CD4-positive, alpha-beta memory T cell (primary cell): Measurements from ENCODE around the gene ZC3H7B. TPM values are rescaled to one million over a fixed set of nuclear protein-coding genes. Genes with fewer than 3 reads are reported as not detected.

Experiments
- CTCF ChIA-PET: fragments of 350-600 bp; sonication (Branson Sonifier 250); formaldehyde crosslinking; loops from one replicate; lab custom pipeline; 2021; ENCODE audit warnings: inconsistent platforms; ENCODE audit not compliant: partially characterized antibody; lab: Charles Lee
- POLR2A ChIA-PET: fragments of 350-600 bp; sonication (Branson Sonifier 250); formaldehyde crosslinking; loops from one replicate; lab custom pipeline; 2021; ENCODE audit not compliant: partially characterized antibody; lab: Charles Lee
- DNase-seq, 5 donors: peaks; one replicate each; pipeline versions ENCODE4 v3.0.0 to v3.0.0-alpha.2; 2020 to 2022; ENCODE audit warnings: mixed read lengths in 1 of 5
- H3K27ac ChIP-seq: one replicate; pipeline ENCODE4 v1.7.0; 2013; ENCODE audit warnings: low read depth, low read length
- H3K27me3 ChIP-seq: 2 replicates; pipeline ENCODE4 v1.7.0; 2013; ENCODE audit warnings: mild to moderate bottlenecking, low read length, moderate library complexity; ENCODE audit not compliant: insufficient read depth
- H3K36me3 ChIP-seq: 2 replicates; pipeline ENCODE4 v1.7.0; 2013; ENCODE audit warnings: mild to moderate bottlenecking, low read length, moderate library complexity; ENCODE audit not compliant: insufficient read depth
- H3K4me1 ChIP-seq: 2 replicates; pipeline ENCODE4 v1.7.0; 2013; ENCODE audit warnings: mild to moderate bottlenecking, low read length, moderate library complexity; ENCODE audit not compliant: insufficient read depth
- H3K4me3 ChIP-seq, 2 donors: one replicate each; pipeline ENCODE4 v1.7.0; 2013; ENCODE audit warnings: low read length in 2 of 2, mild to moderate bottlenecking in 1 of 2
- H3K9me3 ChIP-seq, 2 donors: one replicate each; pipeline ENCODE4 v1.7.0; 2013; ENCODE audit warnings: low read length in 2 of 2, control low read depth in 1 of 2; ENCODE audit not compliant: control insufficient read depth in 1 of 2
- H3K27ac Mint-ChIP-seq, 7 donors: one replicate each; pipeline ENCODE4 v1.8.0; 2020 to 2021; ENCODE audit warnings: mixed read lengths in 7 of 7, mild to moderate bottlenecking in 6 of 7, inconsistent platforms in 3 of 7, moderate library complexity in 3 of 7
- H3K27me3 Mint-ChIP-seq, 2 donors: one replicate each; pipeline ENCODE4 v1.8.0; 2020 to 2021; ENCODE audit warnings: mixed read lengths in 2 of 2
- H3K36me3 Mint-ChIP-seq, 2 donors: one replicate each; pipeline ENCODE4 v1.8.0; 2020 to 2021; ENCODE audit warnings: mixed read lengths in 2 of 2, inconsistent platforms in 1 of 2, mild to moderate bottlenecking in 1 of 2
- H3K4me1 Mint-ChIP-seq, 4 donors: one replicate each; pipeline ENCODE4 v1.8.0; 2020 to 2021; ENCODE audit warnings: mixed read lengths in 4 of 4, mild to moderate bottlenecking in 1 of 4
- H3K4me3 Mint-ChIP-seq, 8 donors: one replicate each; pipeline ENCODE4 v1.8.0; 2020 to 2021; ENCODE audit warnings: mixed read lengths in 8 of 8, mild to moderate bottlenecking in 7 of 8, moderate library complexity in 6 of 8, inconsistent platforms in 3 of 8
- H3K9me3 Mint-ChIP-seq, 8 donors: one replicate each; pipeline ENCODE4 v1.8.0; 2020 to 2021; ENCODE audit warnings: mixed read lengths in 8 of 8, mild to moderate bottlenecking in 5 of 8, inconsistent platforms in 3 of 8, moderate library complexity in 1 of 8
- intact Hi-C: fragments of 100-400 bp; cut with micrococcal nuclease; formaldehyde crosslinking; loops from one replicate; pipeline ENCODE4 v1.15.1; 2023
- polyA plus RNA-seq, 2 donors: library from polyadenylated mRNA; unstranded; fragments of 300-500 nt; fragmentation: Illumina TruSeq; gene quantifications; one replicate each; pipeline ENCODE4 v1.2.3, GENCODE V29; 2021
- total RNA-seq, 2 experiments: library from RNA; stranded (reverse); gene quantifications; one replicate each; pipeline ENCODE4 v1.2.3, GENCODE V29; 2021

ZC3H7B gene
- total and polyA plus RNA-seq, 4 experiments from 2014 or later = 0.20 to 40.3 (median 20.5) TPM

GRCh38 chr22:41367039-41367679 lies 65.8 kb downstream of the ZC3H7B start:
- Histone ChIP-seq H3K27me3 (no peaks in the 10 kb centered on the region), H3K27ac (no peak overlapping the region), H3K9me3 (no peaks in the 10 kb centered on the region), H3K4me1 (peaks cover 7% of the 10 kb centered on the region), H3K4me3 (no peak overlapping the region), H3K36me3 (no peaks in the 10 kb centered on the region)
- POLR2A ChIA-PET = no interaction called here
- peaks cover 0 to 2% of the 10 kb centered on the region in 2 donors for H3K27me3 Mint-ChIP-seq
- H3K36me3 Mint-ChIP-seq = no peaks in the 10 kb centered on the region
- H3K4me3 Mint-ChIP-seq = peak overlapping the region in 2 of 8 donors; percentile 16 to 30
- peaks cover 0 to 9% (median 2%) of the 10 kb centered on the region in 4 donors for H3K4me1 Mint-ChIP-seq
- no peaks in the 10 kb centered on the region for H3K9me3 Mint-ChIP-seq
- H3K27ac Mint-ChIP-seq = no peak overlapping the region
- CTCF ChIA-PET = no interaction called here
- peak in 1 of 5 donors; percentile 7 for DNase-seq
- intact Hi-C loops = no loop called here

GRCh38 chr22:41367680-41368542 lies 66.6 kb downstream of the ZC3H7B start:
- no peak for DNase-seq
- peaks cover 0 to 9% (median 2%) of the 10 kb centered on the region in 4 donors for H3K4me1 Mint-ChIP-seq
- no peak overlapping the region for H3K4me3 ChIP-seq
- H3K36me3 Mint-ChIP-seq = no peaks in the 10 kb centered on the region
- H3K9me3 Mint-ChIP-seq = no peaks in the 10 kb centered on the region
- H3K36me3 ChIP-seq = no peaks in the 10 kb centered on the region
- H3K9me3 ChIP-seq = no peaks in the 10 kb centered on the region
- intact Hi-C loops = no loop called here
- peaks cover 0 to 2% of the 10 kb centered on the region in 2 donors for H3K27me3 Mint-ChIP-seq
- H3K4me3 Mint-ChIP-seq = no peak overlapping the region
- POLR2A ChIA-PET = no interaction called here
- CTCF ChIA-PET = no interaction called here
- no peaks in the 10 kb centered on the region for H3K27me3 ChIP-seq
- no peak overlapping the region for H3K27ac Mint-ChIP-seq
- no peak overlapping the region for H3K27ac ChIP-seq
- H3K4me1 ChIP-seq = peaks cover 7% of the 10 kb centered on the region

- CTCF ChIA-PET = no interaction called here
Measured at GRCh38 chr22:41368543-41369423, 67.5 kb downstream of the ZC3H7B start.

GRCh38 chr22:41369424-41369745 lies 68.1 kb downstream of the ZC3H7B start:
- Mint-ChIP-seq H3K27ac (no peak overlapping the region), H3K4me1 (peaks cover 0 to 9% (median 2%) of the 10 kb centered on the region in 4 donors), H3K27me3 (peaks cover 0 to 2% of the 10 kb centered on the region in 2 donors), H3K9me3 (no peaks in the 10 kb centered on the region), H3K36me3 (no peaks in the 10 kb centered on the region), H3K4me3 (no peak overlapping the region)
- POLR2A ChIA-PET = no interaction called here
- Histone ChIP-seq H3K4me3 (no peak overlapping the region), H3K27ac (no peak overlapping the region), H3K4me1 (peaks cover 7% of the 10 kb centered on the region), H3K36me3 (no peaks in the 10 kb centered on the region), H3K27me3 (no peaks in the 10 kb centered on the region), H3K9me3 (no peaks in the 10 kb centered on the region)
- CTCF ChIA-PET = no interaction called here
- no peak for DNase-seq
- intact Hi-C loops = no loop called here

More at GRCh38 chr22:41368543-41369423, 67.5 kb downstream of the ZC3H7B start:
- Mint-ChIP-seq H3K27me3 (peaks cover 0 to 2% of the 10 kb centered on the region in 2 donors), H3K36me3 (no peaks in the 10 kb centered on the region), H3K4me1 (peaks cover 0 to 9% (median 2%) of the 10 kb centered on the region in 4 donors), H3K9me3 (no peaks in the 10 kb centered on the region), H3K4me3 (no peak overlapping the region), H3K27ac (no peak overlapping the region)
- POLR2A ChIA-PET = no interaction called here
- Histone ChIP-seq H3K36me3 (no peaks in the 10 kb centered on the region), H3K4me1 (peaks cover 7% of the 10 kb centered on the region), H3K4me3 (no peak overlapping the region), H3K27me3 (no peaks in the 10 kb centered on the region), H3K9me3 (no peaks in the 10 kb centered on the region), H3K27ac (no peak overlapping the region)
- DNase-seq = no peak
- intact Hi-C loops = no loop called here

GRCh38 chr22:41369837-41370236 lies 68.5 kb downstream of the ZC3H7B start:
- H3K36me3 Mint-ChIP-seq = no peaks in the 10 kb centered on the region
- H3K9me3 Mint-ChIP-seq = no peaks in the 10 kb centered on the region
- no peak overlapping the region for H3K27ac ChIP-seq
- intact Hi-C loops = no loop called here
- peaks cover 7% of the 10 kb centered on the region for H3K4me1 ChIP-seq
- no peaks in the 10 kb centered on the region for H3K27me3 ChIP-seq
- ChIA-PET POLR2A (no interaction called here), CTCF (no interaction called here)
- peaks cover 0 to 10% (median 3%) of the 10 kb centered on the region in 4 donors for H3K4me1 Mint-ChIP-seq
- H3K27me3 Mint-ChIP-seq = peaks cover 0 to 2% of the 10 kb centered on the region in 2 donors
- H3K27ac Mint-ChIP-seq = no peak overlapping the region
- no peak overlapping the region for H3K4me3 ChIP-seq
- H3K9me3 ChIP-seq = no peaks in the 10 kb centered on the region
- H3K36me3 ChIP-seq = no peaks in the 10 kb centered on the region
- no peak overlapping the region for H3K4me3 Mint-ChIP-seq
- no peak for DNase-seq

GRCh38 chr22:41377846-41378245 lies 76.5 kb downstream of the ZC3H7B start:
- H3K9me3 Mint-ChIP-seq = no peaks in the 10 kb centered on the region
- CTCF ChIA-PET = interaction anchor here (0.6 kb wide), 1 partner anchor 23 kb away, joined by 3 read pairs; no protein-coding TSS in a partner anchor
- peak overlapping the region in 1 of 7 donors; percentile 59 for H3K27ac Mint-ChIP-seq

More at GRCh38 chr22:41377846-41378245, 76.5 kb downstream of the ZC3H7B start:
- POLR2A ChIA-PET = interaction anchor here (0.6 to 0.7 kb wide), 2 partner anchors 268 to 511 kb away, joined by 3 read pairs; no protein-coding TSS in a partner anchor
- no peaks in the 10 kb centered on the region for H3K9me3 ChIP-seq
- Mint-ChIP-seq H3K4me1 (peaks cover 4 to 22% (median 12%) of the 10 kb centered on the region in 4 donors), H3K4me3 (no peak overlapping the region), H3K27me3 (no peaks in the 10 kb centered on the region), H3K36me3 (peaks cover 0 to 5% of the 10 kb centered on the region in 2 donors)
- H3K36me3 ChIP-seq = no peaks in the 10 kb centered on the region
- intact Hi-C loops = no loop called here
- H3K27me3 ChIP-seq = no peaks in the 10 kb centered on the region
- H3K27ac ChIP-seq = no peak overlapping the region
- peaks cover 11% of the 10 kb centered on the region for H3K4me1 ChIP-seq
- H3K4me3 ChIP-seq = no peak overlapping the region
- DNase-seq = no peak
